Keratinocyte (primary cell): ENCODE results near the gene FUT7. TPM values are rescaled to one million over a fixed set of nuclear protein-coding genes. Genes with fewer than 3 reads are reported as not detected.

Source experiments
- DNase-seq: peaks from one replicate; pipeline ENCODE4 v3.0.0-alpha.2; 2011; ENCODE audit warnings: low read depth, missing footprints, low spot score
- FAIRE-seq: peaks from 2 replicates; lab custom pipeline; 2011; peaks lifted over from hg19 to GRCh38; lab: Jason Lieb, UNC
- H2AFZ ChIP-seq: 2 replicates; pipeline ENCODE4 v1.6.0; 2012; ENCODE audit warnings: low read length, control low read depth, inconsistent platforms; ENCODE audit not compliant: control insufficient read depth
- H3K27ac ChIP-seq: 2 replicates; pipeline ENCODE4 v1.5.1; 2011; ENCODE audit warnings: low read length; ENCODE audit not compliant: control insufficient read depth, insufficient read depth
- H3K27me3 ChIP-seq: 3 replicates; pipeline ENCODE4 v1.6.0; 2011; ENCODE audit warnings: low read length; ENCODE audit not compliant: control insufficient read depth, insufficient read depth; ENCODE audit errors: extremely low read depth
- H3K36me3 ChIP-seq, 2 experiments: 2 replicates in 1 of 2; 3 replicates in 1 of 2; pipeline ENCODE4 v1.5.1; 2011; ENCODE audit warnings: low read length in 2 of 2, mild to moderate bottlenecking in 1 of 2; ENCODE audit not compliant: control insufficient read depth in 2 of 2, insufficient read depth in 2 of 2; ENCODE audit errors: extremely low read depth in 1 of 2
- H3K4me1 ChIP-seq: 3 replicates; pipeline ENCODE4 v1.5.1; 2011; ENCODE audit warnings: low read length; ENCODE audit not compliant: control insufficient read depth, insufficient read depth; ENCODE audit errors: extremely low read depth
- H3K4me2 ChIP-seq: 3 replicates; pipeline ENCODE4 v1.6.0; 2011; ENCODE audit warnings: low read depth, low read length; ENCODE audit not compliant: control insufficient read depth, insufficient read depth; ENCODE audit errors: extremely low read depth
- H3K4me3 ChIP-seq, 3 experiments: fragments of 200-600 bp in 1 of 3; sonication (generic) in 1 of 3; 2 replicates in 2 of 3; 3 replicates in 1 of 3; pipeline ENCODE4 v1.5.1; 2011 to 2016; ENCODE audit warnings: low read length in 3 of 3, mild to moderate bottlenecking in 3 of 3, control low read depth in 2 of 3, inconsistent platforms in 1 of 3, low read depth in 1 of 3, mixed read lengths in 1 of 3, mixed run types in 1 of 3, moderate library complexity in 1 of 3; ENCODE audit not compliant: control insufficient read depth in 2 of 3, insufficient read depth in 2 of 3; ENCODE audit errors: extremely low read depth in 1 of 3
- H3K79me2 ChIP-seq: 2 replicates; pipeline ENCODE4 v1.6.0; 2012; ENCODE audit warnings: low read length; ENCODE audit not compliant: control insufficient read depth, insufficient read depth
- H3K9ac ChIP-seq: 3 replicates; pipeline ENCODE4 v1.6.0; 2011; ENCODE audit warnings: low read length; ENCODE audit not compliant: control insufficient read depth, insufficient read depth; ENCODE audit errors: extremely low read depth
- H3K9me1 ChIP-seq: 3 replicates; pipeline ENCODE4 v1.6.0; 2011; ENCODE audit warnings: low read length; ENCODE audit not compliant: control insufficient read depth, insufficient read depth; ENCODE audit errors: extremely low read depth
- H3K9me3 ChIP-seq: 2 replicates; pipeline ENCODE4 v1.5.1; 2012; ENCODE audit warnings: low read depth, low read length; ENCODE audit not compliant: control insufficient read depth
- H4K20me1 ChIP-seq: 3 replicates; pipeline ENCODE4 v1.6.0; 2011; ENCODE audit warnings: low read length; ENCODE audit not compliant: control insufficient read depth, insufficient read depth; ENCODE audit errors: extremely low read depth
- CTCF ChIP-seq, 3 experiments: IDR thresholded peaks in 1 of 3; conservative IDR thresholded peaks in 1 of 3; optimal IDR thresholded peaks in 1 of 3; 2 replicates in 2 of 3; 3 replicates in 1 of 3; pipeline versions ENCODE3 to v1.5.1; 2011; ENCODE audit warnings: low read length in 3 of 3, mild to moderate bottlenecking in 3 of 3, moderate library complexity in 2 of 3, control low read depth in 1 of 3, inconsistent platforms in 1 of 3; ENCODE audit not compliant: insufficient read depth in 2 of 3; ENCODE audit errors: extremely low read depth in 1 of 3
- EZH2 ChIP-seq: IDR thresholded peaks from one replicate; pipeline ENCODE4 v1.6.1; 2012; ENCODE audit warnings: inconsistent platforms, mild to moderate bottlenecking, low read length, moderate library complexity
- dilution Hi-C: fragments of 300-500 bp; cut with MboI; formaldehyde crosslinking; loops from one replicate; pipeline ENCODE4 v1.7.0; 2020; ENCODE audit warnings: low sequenced_read_pairs; ENCODE audit not compliant: extremely low pct_ligation_motif_present
- polyA plus RNA-seq, 5 experiments: library from polyadenylated mRNA; depleted of rRNA in 3 of 5; stranded (reverse) in 3 of 5; stranded (forward) in 1 of 5; unstranded in 1 of 5; fragments of >200 nt; gene quantifications; 1 replicate in 1 of 5; 2 replicates in 3 of 5; 3 replicates in 1 of 5; pipeline versions ENCODE4 v1.2.1 to v1.2.3, GENCODE V29; 2011 to 2012; ENCODE audit warnings: missing spikeins in 2 of 5, low read depth in 1 of 5, low replicate concordance in 1 of 5

Gene FUT7
- polyA plus RNA-seq, 1 donor (not counting 4 experiments of a cell fraction or from before 2014, with no cell fraction given) = not detected

GRCh38 chr9:136988872-136989271 is 43.0 kb downstream of the FUT7 start:
- dilution Hi-C loops = no loop called here
- peaks cover 23% of the 10 kb centered on the region for H3K27me3 ChIP-seq
- H3K9me3 ChIP-seq = no peaks in the 10 kb centered on the region
- H3K4me2 ChIP-seq = no peak overlapping the region
- no peaks in the 10 kb centered on the region for H3K79me2 ChIP-seq
- peaks cover 3% of the 10 kb centered on the region for H4K20me1 ChIP-seq
- H3K9ac ChIP-seq = no peak overlapping the region
- H2AFZ ChIP-seq = no peak overlapping the region
- H3K27ac ChIP-seq = no peak overlapping the region
- TF ChIP-seq EZH2 (no peak), CTCF (optimal IDR thresholded peaks at IDR 0.05 in 1 of 3, IDR thresholded peaks at IDR 0.05 in 1 of 3, conservative IDR thresholded peaks at IDR 0.05 in 1 of 3; ENCODE audit: extremely low read depth in 1 of 3, insufficient read depth in 2 of 3, low read length in 3 of 3) (no peak)
- no peak overlapping the region for H3K4me3 ChIP-seq
- FAIRE-seq (no peak), DNase-seq (no peak)
- peaks cover 16% of the 10 kb centered on the region for H3K4me1 ChIP-seq
- H3K9me1 ChIP-seq = no peaks in the 10 kb centered on the region
- peaks cover 0 to 7% of the 10 kb centered on the region in 2 experiments for H3K36me3 ChIP-seq

GRCh38 chr9:136985853-136986252 is 46.0 kb downstream of the FUT7 start:
- no peak overlapping the region for H3K27ac ChIP-seq
- dilution Hi-C loops = no loop called here
- no peaks in the 10 kb centered on the region for H3K36me3 ChIP-seq
- FAIRE-seq (no peak), DNase-seq (no peak)
- H3K4me1 ChIP-seq = no peaks in the 10 kb centered on the region
- H3K9ac ChIP-seq = no peak overlapping the region
- H3K27me3 ChIP-seq = peaks cover 27% of the 10 kb centered on the region
- H3K9me3 ChIP-seq = no peaks in the 10 kb centered on the region
- H3K4me3 ChIP-seq = no peak overlapping the region
- no peak overlapping the region for H2AFZ ChIP-seq
- H4K20me1 ChIP-seq = no peaks in the 10 kb centered on the region
- H3K79me2 ChIP-seq = no peaks in the 10 kb centered on the region
- TF ChIP-seq EZH2 (no peak), CTCF (optimal IDR thresholded peaks at IDR 0.05 in 1 of 3, IDR thresholded peaks at IDR 0.05 in 1 of 3, conservative IDR thresholded peaks at IDR 0.05 in 1 of 3; ENCODE audit: extremely low read depth in 1 of 3, insufficient read depth in 2 of 3, low read length in 3 of 3) (no peak)
- H3K4me2 ChIP-seq = no peak overlapping the region
- no peaks in the 10 kb centered on the region for H3K9me1 ChIP-seq
